GM18951 (cell line): ENCODE data around the gene ZC3H12D.
"Not testable (repeated sequence)": the region's sequence is repeated elsewhere in the genome, so short reads cannot be mapped to it uniquely, and the experiment has no call there.

Source experiments
- POLR2A ChIP-seq: IDR thresholded peaks from 4 replicates; pipeline ENCODE4 v1.6.1; 2011; ENCODE audit warnings: mild to moderate bottlenecking; ENCODE audit not compliant: insufficient read length, insufficient read depth; ENCODE audit errors: extremely low read depth
- in situ Hi-C: fragments of 300-500 bp; cut with MboI; formaldehyde crosslinking; loops from one replicate; pipeline ENCODE4 v1.12.0; 2022; ENCODE audit warnings: low sequenced_read_pairs, mixed read lengths, inconsistent platforms; ENCODE audit not compliant: unreplicated experiment

ZC3H12D gene

DNA sequence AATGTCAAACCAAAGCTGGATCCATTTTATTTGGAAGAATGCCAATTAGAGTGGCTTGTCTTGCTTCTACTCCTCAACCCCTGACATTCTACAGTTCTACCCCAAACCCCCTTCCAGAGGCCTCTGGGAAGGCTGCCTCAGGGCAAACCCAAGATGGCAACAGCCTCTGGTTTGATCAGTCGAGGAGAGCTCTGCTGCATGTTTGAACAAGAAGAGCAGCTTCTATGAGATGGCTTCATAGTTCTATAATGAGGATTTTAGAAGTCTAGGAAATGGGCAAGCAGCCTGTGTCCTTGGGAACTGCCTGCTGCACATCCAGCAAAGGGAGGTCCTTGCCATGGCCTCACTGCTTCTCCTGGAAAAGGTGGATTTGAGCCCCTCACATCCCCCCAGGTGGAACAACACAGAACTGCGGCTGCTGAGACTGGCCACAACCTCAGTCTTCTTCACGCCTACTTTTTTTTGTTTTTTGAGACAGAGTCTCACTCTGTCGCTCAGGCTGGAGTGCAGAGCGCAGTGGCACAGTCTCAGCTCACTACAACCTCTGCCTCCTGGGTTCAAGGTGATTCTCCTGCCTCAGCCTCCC, 37.9 kb downstream of the ZC3H12D start:
- TF ChIP-seq POLR2A = no peak
- in situ Hi-C loops = no loop called here

- no peak for TF ChIP-seq POLR2A
- in situ Hi-C loops = no loop called here
Measured at GRCh38 chr6:149445573-149445972, 39.2 kb downstream of the ZC3H12D start.

- in situ Hi-C loops = no loop called here
- TF ChIP-seq POLR2A = no peak
Measured at GRCh38 chr6:149445095-149445466, 39.7 kb downstream of the ZC3H12D start.

DNA sequence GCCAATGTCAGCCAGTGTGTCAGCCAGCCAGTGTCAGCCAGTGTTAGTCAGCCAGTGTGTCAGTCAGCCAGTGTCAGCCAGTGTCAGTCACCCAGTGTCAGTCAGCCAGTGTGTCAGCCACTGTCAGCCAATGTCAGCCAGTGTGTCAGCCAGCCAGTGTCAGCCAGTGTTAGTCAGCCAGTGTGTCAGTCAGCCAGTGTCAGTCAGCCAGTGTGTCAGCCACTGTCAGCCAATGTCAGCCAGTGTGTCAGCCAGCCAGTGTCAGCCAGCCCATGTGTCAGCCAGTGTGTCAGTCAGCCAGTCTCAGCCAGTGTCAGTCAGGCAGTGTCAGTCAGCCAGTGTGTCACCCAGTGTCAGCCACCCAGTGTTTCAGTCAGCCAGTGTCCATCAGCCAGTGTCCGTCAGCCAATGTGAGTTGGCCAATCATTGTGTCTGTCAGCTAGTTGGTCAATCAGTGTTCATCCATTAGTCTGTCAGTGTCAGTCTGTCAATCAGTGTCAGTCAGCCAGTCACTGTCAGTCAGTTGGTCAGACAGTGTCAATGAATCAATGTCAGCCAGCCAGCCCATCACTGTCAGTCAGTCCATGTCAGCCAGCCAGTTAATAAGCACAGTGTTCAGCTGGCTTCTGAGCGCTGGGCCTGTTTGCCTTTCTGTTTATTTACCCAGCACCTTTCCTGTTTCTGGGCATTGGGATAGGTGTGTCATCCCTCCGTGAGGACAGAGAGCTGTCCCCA, 40.3 kb downstream of the ZC3H12D start:
- in situ Hi-C loops = not testable (repeated sequence)

DNA sequence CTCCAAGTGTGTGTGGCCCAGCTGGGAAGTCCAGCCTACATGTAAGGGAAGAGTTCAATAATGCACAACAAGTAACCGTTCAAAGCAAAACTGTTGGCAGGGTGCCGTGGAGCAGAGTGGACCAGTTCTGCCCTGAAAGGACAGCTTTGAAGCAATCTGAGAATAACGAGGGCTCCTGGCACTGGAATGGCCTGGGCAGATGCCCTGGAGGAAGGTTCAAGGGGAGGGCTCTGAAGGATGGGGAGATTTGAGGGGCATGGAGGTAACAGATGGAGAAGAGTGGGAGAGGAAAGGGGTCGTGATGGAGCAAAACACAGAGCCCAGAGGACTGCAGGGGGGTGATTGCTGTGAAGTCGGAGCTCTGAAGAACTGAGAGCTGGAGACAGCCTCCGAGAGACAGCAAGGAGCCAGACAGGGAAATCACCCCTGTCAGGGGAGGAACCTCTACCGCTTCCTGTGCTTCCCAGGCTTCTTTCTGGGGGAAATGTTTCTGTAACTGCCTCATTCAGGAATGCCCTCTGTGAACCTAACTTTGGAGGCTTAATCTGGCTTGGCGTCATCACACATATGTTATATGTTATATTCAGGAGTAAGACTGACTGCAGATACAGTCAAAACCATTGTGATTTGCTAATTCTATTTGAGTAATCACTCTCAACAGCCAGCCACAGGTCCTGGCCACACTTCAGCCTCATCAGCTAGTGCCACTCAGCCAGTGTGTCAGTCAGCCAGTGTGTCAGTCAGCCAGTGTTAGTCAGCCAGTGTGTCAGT, 41.2 kb downstream of the ZC3H12D start:
- TF ChIP-seq POLR2A = no peak
- in situ Hi-C loops = no loop called here

DNA sequence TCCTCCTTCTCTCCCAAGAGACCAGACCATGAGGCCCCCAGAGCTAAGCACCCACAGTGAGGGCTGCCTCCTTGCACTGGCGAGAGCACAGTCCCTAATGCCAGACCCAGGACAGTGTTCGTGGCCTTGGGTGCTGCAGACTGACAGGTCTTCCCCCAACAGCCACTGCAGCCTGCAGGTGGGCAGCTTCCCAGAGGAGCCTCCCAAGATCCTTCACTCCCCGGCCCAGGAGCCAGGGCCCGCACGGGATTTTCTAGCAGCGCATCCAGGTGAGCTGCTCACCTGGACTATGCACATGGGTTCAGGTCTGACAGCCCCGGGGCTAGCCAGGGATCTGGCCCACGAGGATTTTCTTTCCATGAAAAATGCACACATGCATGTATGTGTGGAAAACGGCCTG, 43.1 kb downstream of the ZC3H12D start:
- in situ Hi-C loops = no loop called here
- no peak for TF ChIP-seq POLR2A

DNA sequence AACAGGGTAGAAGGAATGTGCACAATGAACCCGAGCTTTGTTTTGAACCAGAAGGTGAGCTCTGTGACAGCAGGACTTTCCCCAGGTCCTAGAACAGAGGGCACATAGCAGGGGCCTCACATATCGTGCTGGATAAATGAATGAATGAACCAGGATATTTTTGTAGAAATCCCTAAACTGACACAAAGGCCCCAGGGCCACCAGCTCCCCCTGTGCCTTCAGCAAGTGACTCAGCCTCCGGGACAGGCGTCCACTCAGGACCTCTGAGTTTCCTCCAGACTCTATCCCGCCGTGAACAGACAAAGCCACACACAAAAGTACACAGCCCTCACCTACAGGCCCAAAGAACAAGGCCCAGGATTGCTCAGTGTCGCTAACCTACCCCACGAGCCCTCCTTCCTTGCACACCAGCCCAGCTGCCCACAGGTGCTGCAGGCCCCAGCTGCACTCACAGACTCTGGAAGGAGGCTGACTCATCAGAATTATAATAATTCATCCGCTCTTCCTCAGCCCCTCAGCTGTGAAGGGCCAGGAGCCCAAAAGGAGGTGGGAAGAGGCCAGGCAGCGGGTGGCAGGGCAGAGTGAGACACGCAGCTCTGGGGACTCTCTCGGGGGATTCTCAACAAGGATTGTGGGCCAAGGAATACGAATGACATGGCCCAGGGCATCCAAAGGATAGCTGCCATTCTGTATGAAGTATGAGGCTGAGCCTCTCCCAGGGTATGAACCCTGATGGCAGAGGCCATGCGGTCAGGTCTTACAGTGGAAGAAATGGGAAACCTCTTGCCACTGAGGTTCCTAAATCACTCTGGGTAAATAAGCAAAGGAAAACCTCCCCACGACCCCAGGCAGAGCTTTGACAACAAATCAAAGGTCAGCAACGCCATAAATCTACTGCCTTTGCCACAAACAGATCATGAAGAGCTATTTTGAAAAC, 43.8 kb downstream of the ZC3H12D start:
- TF ChIP-seq POLR2A = no peak
- in situ Hi-C loops = no loop called here

GRCh38 chr6:149439626-149440025, 45.2 kb downstream of the ZC3H12D start:
- in situ Hi-C loops = loop anchor here (10.0 kb wide), 2 partner anchors 75 to 255 kb away; no protein-coding TSS in a partner anchor
- TF ChIP-seq POLR2A = no peak

GRCh38 chr6:149438855-149439254, 46.0 kb downstream of the ZC3H12D start:
- TF ChIP-seq POLR2A = no peak
- in situ Hi-C loops = loop anchor here (10.0 kb wide), 2 partner anchors 76 to 254 kb away; no protein-coding TSS in a partner anchor

GRCh38 chr6:149437212-149437611, 47.6 kb downstream of the ZC3H12D start:
- in situ Hi-C loops = loop anchor here (10.0 kb wide), 2 partner anchors 78 to 252 kb away; no protein-coding TSS in a partner anchor
- no peak for TF ChIP-seq POLR2A

DNA sequence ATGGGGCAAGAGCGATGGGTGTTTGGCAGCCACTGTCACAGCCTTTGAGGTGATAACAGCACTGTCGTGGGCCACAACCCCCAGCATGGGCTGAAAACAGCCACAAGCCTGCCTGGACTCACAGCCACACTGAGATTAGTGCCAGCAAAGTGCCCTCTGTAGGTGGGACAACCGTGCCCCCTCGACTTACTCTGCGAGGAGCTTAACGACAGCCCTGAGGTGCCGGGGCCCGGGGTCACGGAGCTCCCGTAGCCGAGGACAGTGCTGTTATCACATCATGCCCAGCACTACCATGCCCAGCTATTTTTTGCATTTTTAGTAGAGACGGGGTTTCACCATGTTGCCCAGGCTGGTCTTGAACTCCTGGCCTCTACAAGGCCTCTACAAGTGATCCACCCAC, 48.2 kb downstream of the ZC3H12D start:
- in situ Hi-C loops = loop anchor here (10.0 kb wide), 2 partner anchors 78 to 252 kb away; no protein-coding TSS in a partner anchor
- no peak for TF ChIP-seq POLR2A

DNA sequence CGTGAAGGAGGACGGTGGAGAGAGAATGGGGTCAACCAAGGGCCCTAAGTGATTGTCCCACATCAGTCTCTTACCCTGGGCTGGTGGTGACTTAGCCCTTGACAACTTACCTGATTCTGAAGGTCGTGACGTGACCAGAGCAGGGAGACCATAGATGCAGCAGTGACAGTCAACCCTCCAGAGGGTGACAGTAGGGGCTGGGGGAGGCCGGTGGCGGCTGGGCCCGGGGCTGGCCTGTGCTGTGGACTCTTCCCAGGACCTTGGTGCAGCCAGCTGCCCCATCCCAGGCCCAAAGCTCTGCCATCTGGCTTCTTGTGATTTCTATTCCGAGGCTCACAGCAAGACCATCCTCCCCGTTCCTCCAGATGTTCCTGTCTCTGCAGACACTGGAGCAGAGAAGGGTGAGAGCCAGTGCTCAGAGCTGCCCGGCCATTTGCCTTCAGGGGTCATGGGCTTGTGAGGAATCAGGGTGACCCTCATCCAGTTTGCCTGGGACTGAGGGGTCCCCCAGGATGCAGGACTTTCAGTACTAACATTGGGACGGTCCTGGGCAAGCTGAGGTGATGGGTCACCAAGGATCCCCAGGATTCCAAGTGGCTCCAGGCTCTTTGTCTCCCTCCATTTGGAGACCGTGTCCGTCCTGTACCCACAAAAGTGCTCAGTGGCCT, 48.8 kb downstream of the ZC3H12D start:
- no peak for TF ChIP-seq POLR2A
- in situ Hi-C loops = loop anchor here (10.0 kb wide), 2 partner anchors 79 to 251 kb away; no protein-coding TSS in a partner anchor
